HG03565 (cell line): ENCODE measurements around the gene TMEM131L.
"Not testable (repeated sequence)": the region's sequence is repeated elsewhere in the genome, so short reads cannot be mapped to it uniquely, and the experiment has no call there.

ENCODE experiments used
- ATAC-seq: cut with Tn5 transposase; IDR thresholded peaks from one replicate; pipeline ENCODE4 v1.9.1; 2021; ENCODE audit warnings: mild to moderate bottlenecking, moderate library complexity; ENCODE audit not compliant: unreplicated experiment

Gene TMEM131L

GRCh38 chr4:153466081-153466948 is at the start of gene TMEM131L:
Gene TMEM131L (plus strand): TSS chr4:153466360. CDS start chr4:153466398, 38 bp downstream.
- peak; percentile 22 for ATAC-seq

GRCh38 chr4:153416456-153416855 is 49.7 kb upstream of the TMEM131L start:
- ATAC-seq, result not testable (repeated sequence)

- ATAC-seq, result no peak
Observed at GRCh38 chr4:153418121-153418520, 48.0 kb upstream of the TMEM131L start.

GRCh38 chr4:153418558-153418957 is 47.6 kb upstream of the TMEM131L start:
- no peak for ATAC-seq

GRCh38 chr4:153419029-153419428 is 47.1 kb upstream of the TMEM131L start:
- no peak for ATAC-seq

GRCh38 chr4:153419673-153420278 is 46.4 kb upstream of the TMEM131L start:
- no peak for ATAC-seq

- no peak for ATAC-seq
Observed at GRCh38 chr4:153420361-153420760, 45.8 kb upstream of the TMEM131L start.

GRCh38 chr4:153421941-153422340 is 44.2 kb upstream of the TMEM131L start:
- peak; percentile 62 for ATAC-seq

- ATAC-seq, result no peak
Observed at GRCh38 chr4:153426207-153426885, 39.8 kb upstream of the TMEM131L start.

GRCh38 chr4:153427363-153428071 is 38.6 kb upstream of the TMEM131L start:
- ATAC-seq, result no peak

- ATAC-seq, result no peak
Observed at GRCh38 chr4:153428941-153429475, 37.2 kb upstream of the TMEM131L start.

GRCh38 chr4:153432965-153433753 is 33.0 kb upstream of the TMEM131L start:
- ATAC-seq, result peak; percentile 93

GRCh38 chr4:153433754-153434105 is 32.4 kb upstream of the TMEM131L start:
- no peak for ATAC-seq

GRCh38 chr4:153434190-153434589 is 32.0 kb upstream of the TMEM131L start:
- ATAC-seq, result no peak

- peak; percentile 78 for ATAC-seq
Observed at GRCh38 chr4:153438916-153439756, 27.0 kb upstream of the TMEM131L start.

- no peak for ATAC-seq
Observed at GRCh38 chr4:153439831-153440230, 26.3 kb upstream of the TMEM131L start.

GRCh38 chr4:153440475-153440874 is 25.7 kb upstream of the TMEM131L start:
- ATAC-seq, result no peak

- no peak for ATAC-seq
Observed at GRCh38 chr4:153447175-153447905, 18.8 kb upstream of the TMEM131L start.
